Esophagus squamous epithelium (tissue), 4 donors: ENCODE measurements around the gene PLTP.

Source experiments
- POLR2A ChIP-seq, 4 donors: fragments of 450-650 bp; IDR thresholded peaks; one replicate each; pipeline ENCODE4 v1.6.1; 2017; ENCODE audit warnings: antibody characterized with exemption in 4 of 4, mild to moderate bottlenecking in 4 of 4, moderate library complexity in 3 of 4
- TF ChIP-seq, protein P1 (sequence below), 6 experiments: fragments of 450-650 bp in 4 of 6; fragments of 200-600 bp in 2 of 6; sonication (generic) in 2 of 6; IDR thresholded peaks; one replicate each; pipeline ENCODE4 v1.5.1; 2016 to 2019; ENCODE audit warnings: antibody characterized with exemption in 6 of 6, mild to moderate bottlenecking in 4 of 6, moderate library complexity in 4 of 6

DNA sequence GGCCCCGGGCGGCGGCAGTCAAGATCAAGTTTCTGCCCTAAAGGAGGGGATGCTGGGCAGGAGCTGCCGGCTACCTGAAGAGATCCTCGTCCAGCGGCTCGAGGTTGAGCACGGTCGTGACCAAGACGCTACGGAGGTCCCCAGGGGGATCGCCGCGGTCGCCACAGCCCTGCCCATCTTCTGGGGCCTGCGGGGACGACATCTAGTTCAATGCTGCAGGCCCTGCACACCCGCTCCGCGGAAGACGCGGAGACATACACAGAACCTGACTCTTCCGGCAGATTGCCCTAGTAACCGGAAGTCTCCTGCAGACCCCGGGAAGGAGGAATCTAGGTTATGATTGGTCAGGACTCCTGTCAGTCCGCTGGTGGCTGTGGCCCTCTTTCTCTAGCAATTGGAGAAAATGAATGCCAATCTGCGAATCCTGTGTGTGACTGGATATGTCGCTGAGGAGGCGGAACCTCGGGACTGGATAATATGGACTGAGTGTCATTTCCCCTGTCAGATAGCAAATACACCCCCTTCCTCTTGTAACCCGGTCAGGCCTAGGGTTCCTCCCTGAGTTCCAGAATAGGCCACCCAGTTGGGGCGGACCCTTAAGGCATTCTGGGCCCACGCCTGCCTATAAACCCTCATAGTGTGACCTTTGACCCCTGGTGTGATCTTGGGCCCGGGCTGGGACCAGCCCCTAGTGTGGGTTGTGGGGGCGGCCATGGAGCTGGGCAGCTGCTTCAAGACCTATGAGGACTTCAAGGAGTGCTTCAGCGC, 54.7 kb downstream of the PLTP start, which contains the start of the genes ACOT8 and ZSWIM3:
- TF ChIP-seq, protein P1, sequence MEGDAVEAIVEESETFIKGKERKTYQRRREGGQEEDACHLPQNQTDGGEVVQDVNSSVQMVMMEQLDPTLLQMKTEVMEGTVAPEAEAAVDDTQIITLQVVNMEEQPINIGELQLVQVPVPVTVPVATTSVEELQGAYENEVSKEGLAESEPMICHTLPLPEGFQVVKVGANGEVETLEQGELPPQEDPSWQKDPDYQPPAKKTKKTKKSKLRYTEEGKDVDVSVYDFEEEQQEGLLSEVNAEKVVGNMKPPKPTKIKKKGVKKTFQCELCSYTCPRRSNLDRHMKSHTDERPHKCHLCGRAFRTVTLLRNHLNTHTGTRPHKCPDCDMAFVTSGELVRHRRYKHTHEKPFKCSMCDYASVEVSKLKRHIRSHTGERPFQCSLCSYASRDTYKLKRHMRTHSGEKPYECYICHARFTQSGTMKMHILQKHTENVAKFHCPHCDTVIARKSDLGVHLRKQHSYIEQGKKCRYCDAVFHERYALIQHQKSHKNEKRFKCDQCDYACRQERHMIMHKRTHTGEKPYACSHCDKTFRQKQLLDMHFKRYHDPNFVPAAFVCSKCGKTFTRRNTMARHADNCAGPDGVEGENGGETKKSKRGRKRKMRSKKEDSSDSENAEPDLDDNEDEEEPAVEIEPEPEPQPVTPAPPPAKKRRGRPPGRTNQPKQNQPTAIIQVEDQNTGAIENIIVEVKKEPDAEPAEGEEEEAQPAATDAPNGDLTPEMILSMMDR (IDR thresholded peaks at IDR 0.05) = no peak
- peak in 2 of 4 donors; percentile 32 to 75 for TF ChIP-seq POLR2A (IDR thresholded peaks at IDR 0.05)
